GM19025 (cell line): ENCODE data around the gene ZXDC.

Source experiments
- ATAC-seq: cut with Tn5 transposase; IDR thresholded peaks from one replicate; pipeline ENCODE4 v1.9.1; 2021; ENCODE audit warnings: mild to moderate bottlenecking, low read depth, moderate library complexity; ENCODE audit not compliant: unreplicated experiment

Gene ZXDC

GRCh38 chr3:126439968-126440708 is 35.6 kb downstream of the ZXDC start:
- ATAC-seq, result no peak

DNA sequence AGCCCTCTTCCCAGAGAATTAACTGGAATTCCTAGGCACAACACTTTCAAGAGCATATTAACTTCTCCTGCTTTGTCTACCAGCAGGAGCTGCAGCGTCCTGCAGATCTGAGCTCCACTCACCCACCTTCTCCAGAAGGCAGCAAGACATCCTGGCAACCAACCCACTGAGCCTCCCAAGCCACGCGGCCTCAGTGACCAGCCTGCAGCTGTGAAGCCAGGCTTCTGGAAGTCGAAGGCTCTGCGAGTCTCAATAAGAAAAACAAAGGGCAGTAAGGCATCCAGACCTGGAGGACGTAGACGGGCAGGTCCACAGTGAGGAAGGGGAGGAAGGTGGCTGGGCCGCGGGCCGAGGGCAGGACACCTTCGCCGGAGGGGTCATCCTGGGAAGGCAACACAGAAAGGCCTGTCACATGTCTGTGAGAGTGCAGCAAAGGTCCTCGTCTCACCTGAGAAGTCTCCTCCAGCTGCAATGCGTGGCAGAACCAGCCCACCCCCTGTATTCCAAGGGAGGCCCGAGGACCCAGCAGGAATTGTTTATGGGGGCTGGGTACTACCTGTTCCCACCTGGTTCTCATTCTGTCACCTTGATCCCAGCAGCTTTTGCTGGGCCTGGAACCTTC is 36.2 kb downstream of the ZXDC start:
- ATAC-seq, result no peak

DNA sequence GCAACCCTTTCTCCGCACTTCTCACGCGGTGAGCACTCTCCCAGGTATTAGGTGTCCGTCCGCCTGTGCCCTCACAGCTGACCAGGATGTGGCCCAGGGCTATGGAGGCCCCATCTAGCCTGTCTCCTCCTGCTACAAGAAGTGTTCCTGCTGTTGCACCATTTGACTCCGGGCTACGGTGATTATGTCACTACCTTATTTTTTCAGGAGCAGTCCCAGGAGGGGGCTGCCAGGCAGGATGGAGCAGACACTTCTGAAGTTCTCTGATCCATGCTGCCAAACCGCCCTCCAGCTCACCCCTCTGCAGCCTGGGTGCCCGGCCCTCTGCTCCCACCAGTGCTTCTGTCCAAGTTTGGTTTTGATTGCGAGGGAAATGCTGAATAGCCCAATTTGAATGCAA is 36.9 kb downstream of the ZXDC start:
- ATAC-seq, result no peak

DNA sequence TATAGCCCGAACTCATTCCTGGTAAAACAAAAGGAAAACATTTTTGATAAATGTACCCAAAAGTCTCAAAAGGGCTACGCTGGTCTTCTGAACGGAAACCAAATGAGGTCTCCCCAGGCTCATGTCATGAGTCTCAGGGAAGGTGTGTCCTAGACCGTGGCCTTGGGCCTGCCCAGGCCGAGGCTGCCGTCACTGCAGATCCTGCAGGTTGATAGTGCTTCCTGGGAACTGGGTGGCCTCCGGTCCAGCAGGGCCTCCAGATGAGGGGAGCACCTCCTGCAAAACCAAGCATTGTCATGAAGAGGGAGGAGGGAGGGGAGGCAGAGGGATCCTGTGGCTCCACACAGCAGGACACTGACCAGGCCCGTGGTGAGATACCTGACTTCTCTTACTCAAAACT is 37.5 kb downstream of the ZXDC start:
- ATAC-seq, result no peak

DNA sequence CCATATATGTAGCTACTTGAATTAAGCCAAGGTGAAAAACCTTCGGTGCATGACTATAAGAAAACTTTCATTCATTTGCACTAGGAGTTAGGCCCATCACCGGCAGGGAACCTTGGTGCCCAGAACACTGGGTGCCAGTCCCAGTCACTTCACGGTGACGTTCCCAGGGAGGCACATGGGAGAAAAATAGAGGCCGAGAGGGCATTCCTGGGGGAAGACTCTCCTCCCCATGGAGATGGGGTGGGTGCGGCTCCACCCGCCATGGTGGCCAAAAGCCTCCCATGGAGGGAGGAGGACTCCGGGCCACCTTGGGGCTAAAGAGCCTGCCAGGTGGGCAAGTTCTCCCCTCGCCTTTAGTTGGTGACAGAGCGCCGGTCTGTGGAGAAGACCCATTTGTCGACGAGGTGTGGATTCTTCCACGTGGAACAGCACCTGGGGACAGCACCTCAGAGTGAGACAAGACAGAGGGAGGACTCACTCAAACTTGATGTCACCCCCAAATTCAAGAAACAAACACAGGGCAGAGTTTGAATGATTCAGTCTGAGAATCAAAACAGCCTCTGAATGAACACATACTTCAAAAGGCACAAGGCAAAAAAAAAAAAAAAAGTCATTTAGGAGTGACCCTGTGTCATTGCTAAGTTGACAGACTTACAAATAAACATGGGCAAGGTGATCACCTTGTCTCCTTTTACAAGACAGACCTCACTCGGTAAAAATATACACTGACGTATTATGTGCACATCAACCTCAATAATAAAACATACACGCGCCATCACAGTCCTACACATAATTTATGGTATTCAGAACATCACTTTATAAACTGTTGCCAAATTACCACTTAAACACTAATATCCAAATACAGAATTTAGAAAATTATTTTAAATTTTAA is 38.6 kb downstream of the ZXDC start:
- ATAC-seq, result no peak

- no peak for ATAC-seq
Measured at GRCh38 chr3:126435456-126436315, 40.0 kb downstream of the ZXDC start.

DNA sequence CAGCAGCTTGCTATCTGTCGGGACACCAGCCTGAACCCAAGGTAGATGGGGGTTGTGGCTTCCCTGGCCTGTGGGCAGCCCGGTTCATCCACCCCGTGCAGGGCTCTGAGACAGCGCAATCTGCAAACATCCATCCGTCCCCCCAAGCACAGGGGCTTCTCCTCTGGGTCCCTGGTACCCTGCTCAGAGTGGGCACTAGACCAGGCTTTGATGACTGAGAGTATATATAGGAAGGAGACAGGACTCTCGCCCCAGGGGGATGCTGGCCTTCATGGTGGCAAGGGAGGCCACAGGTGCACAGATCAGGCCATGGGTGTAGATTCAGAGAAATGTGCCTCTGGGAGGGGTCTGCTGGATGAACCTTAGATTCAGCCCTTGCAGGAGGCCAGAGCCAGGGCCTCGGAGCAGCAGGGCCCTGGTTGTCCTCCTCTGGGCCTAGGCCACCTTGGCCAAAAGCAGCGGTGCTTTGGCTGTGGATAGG is 40.7 kb downstream of the ZXDC start:
- no peak for ATAC-seq

DNA sequence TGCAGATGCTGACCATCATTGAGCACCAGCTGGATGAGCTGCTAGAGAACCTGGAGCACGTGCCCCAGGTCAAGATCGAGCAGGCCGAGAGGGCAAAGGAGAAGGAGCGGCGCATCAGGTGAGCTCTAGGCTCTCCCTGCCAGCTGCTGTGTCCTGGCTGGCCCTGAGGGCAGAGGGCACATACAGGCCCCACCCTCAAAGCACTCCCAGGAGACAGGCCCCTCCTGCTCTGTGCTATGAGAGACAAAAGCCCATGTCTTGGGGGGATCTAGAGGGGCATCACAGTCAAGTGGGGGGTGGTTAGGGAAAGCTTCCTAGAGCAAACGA is 41.5 kb downstream of the ZXDC start:
- no peak for ATAC-seq

DNA sequence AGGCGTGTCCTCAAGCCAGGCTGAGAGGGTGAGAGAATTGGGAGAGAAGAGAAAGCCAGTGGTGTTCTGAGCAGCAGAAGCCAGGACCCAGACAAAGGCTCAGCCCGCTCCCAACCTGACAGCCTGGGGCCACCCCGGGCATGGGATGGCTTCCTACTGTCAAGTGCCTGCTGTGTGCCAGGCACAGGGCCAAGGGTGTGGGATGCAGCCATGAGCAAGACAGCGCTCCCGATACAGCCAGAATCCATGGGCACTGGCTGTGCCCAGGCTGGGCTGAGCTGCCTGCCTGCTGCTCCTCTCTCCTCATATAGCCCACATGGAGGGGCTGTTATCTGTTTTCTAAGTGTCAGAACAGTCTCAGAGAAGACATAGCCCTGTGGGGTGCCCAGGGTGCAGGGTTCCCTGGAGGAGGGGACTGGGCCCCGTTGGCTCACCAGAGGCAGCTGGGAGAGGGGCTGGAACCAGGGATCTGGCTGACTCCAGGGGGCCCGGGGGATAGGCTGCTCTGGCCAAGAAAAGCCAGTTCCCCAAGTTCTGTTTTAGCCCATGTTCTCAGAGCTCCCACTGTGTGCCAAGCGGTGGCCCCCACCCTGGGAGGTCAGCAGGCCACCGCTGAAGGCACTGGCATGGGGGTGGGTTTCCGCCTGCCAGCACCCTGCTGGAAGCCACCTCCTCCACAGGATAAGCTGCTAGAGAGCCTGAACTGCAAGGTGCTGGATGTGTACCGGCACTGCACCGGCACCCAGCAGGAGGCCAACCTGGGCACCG is 42.0 kb downstream of the ZXDC start:
- no peak for ATAC-seq

- ATAC-seq, result no peak
Measured at GRCh38 chr3:126433105-126433430, 42.6 kb downstream of the ZXDC start.

DNA sequence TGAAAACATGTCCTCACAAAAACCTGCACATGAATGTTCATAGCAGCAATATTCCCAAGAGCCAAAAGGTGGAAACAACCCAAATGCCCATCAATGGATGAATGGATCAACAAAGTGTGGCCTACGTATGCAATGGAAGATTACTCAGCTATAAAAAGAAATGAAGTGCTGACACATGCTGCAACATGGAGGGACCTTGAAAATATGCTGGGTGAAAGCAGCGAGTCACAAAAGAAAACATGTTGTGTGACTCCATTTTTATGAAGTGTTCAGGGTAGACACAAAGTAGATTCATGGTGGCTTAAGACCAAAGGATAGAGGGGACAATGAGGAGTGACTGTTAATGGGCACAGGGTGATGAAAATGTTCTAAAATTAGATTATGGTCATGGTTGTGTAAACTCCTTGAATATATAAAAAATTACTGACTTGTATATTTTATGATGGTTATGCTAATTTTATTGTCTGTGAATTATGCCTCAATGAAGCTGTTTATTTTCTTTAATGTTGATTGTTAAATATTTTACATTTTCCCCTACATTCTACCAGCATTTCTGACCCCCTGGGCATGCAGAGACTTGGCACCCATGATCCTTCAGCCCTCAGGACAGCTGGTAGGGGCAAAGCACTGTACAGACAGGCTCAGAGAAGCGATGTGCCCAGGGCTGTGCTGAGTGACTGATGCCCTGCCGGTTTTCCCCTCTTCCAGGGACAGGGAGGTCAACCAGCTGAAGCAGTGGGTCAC is 43.2 kb downstream of the ZXDC start:
- no peak for ATAC-seq

GRCh38 chr3:126431103-126431534 is 44.6 kb downstream of the ZXDC start:
- peak; percentile 75 for ATAC-seq

DNA sequence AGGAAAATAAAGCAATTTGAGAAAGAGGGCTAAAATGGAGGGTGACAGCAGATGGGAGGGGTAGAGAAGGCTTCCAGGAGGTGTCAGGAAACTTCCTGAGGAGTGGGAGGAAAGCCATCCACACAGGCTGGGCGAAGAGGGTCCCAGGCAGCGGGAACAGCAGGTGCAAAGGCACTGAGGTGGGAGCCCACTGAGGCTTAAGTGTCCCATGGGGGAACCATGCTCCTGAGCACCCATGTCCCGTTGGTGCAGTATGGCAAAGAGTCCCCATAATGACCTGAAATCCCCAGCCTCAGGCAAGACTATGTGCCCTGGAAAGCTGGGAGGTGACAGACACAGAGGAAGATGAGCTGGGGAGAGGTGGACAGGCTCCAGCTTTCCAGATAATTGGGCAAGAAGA is 50.9 kb downstream of the ZXDC start:
- no peak for ATAC-seq

- ATAC-seq, result no peak
Measured at GRCh38 chr3:126424039-126424717, 51.5 kb downstream of the ZXDC start.

GRCh38 chr3:126423191-126424038 is 52.3 kb downstream of the ZXDC start:
- no peak for ATAC-seq

DNA sequence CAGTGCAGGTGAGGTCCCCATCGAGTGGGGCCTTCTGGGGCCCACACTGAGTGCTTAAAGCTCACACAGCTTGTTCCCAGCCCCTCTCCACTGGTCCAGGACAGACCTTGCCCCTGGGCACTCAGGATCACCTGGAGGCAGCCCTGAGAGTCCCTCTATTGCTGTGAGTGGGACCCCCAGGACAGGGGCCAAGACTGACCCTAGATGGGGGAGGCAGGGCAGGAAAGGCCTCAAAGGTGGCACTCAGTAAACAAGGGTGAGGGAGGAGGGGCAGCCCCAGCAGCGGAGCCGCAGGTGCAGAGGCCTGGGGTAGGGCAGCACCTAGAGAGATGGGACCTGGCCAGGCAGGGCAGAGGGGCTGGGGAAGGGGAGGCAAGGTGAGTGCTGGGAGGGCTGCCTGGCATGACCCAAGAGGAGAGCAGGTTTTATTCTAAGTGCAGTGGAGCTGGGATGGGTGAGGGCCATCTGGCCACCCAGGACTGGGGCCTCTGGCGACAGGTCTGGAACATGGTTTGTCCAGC is 53.1 kb downstream of the ZXDC start:
- ATAC-seq, result no peak

- ATAC-seq, result no peak
Measured at GRCh38 chr3:126422121-126422520, 53.6 kb downstream of the ZXDC start.
